Right lobe of liver (tissue), 4 donors: ENCODE measurements around the gene LZTFL1.

Experiments
- POLR2A ChIP-seq: fragments of 450-650 bp; IDR thresholded peaks from one replicate; pipeline ENCODE4 v1.6.1; 2017; ENCODE audit warnings: antibody characterized with exemption, mild to moderate bottlenecking
- TF ChIP-seq, protein P1 (sequence below), 4 donors: fragments of 200-600 bp in 3 of 4; fragments of 450-650 bp in 1 of 4; IDR thresholded peaks; one replicate each; pipeline versions ENCODE4 v1.5.1 to v1.8.0; 2016 to 2022; ENCODE audit warnings: antibody characterized with exemption in 4 of 4, mild to moderate bottlenecking in 2 of 4
- donor health status: DM: no; HTN: no; CAD: no.
- donor health status: DM: no; HTN: no; CAD: no.
- donor health status: DM: no; HTN: yes; CAD: no.

- TF ChIP-seq, protein P1, sequence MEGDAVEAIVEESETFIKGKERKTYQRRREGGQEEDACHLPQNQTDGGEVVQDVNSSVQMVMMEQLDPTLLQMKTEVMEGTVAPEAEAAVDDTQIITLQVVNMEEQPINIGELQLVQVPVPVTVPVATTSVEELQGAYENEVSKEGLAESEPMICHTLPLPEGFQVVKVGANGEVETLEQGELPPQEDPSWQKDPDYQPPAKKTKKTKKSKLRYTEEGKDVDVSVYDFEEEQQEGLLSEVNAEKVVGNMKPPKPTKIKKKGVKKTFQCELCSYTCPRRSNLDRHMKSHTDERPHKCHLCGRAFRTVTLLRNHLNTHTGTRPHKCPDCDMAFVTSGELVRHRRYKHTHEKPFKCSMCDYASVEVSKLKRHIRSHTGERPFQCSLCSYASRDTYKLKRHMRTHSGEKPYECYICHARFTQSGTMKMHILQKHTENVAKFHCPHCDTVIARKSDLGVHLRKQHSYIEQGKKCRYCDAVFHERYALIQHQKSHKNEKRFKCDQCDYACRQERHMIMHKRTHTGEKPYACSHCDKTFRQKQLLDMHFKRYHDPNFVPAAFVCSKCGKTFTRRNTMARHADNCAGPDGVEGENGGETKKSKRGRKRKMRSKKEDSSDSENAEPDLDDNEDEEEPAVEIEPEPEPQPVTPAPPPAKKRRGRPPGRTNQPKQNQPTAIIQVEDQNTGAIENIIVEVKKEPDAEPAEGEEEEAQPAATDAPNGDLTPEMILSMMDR (IDR thresholded peaks at IDR 0.05): no peak
- no peak for TF ChIP-seq POLR2A
Measured at GRCh38 chr3:45807133-45807532, 34.8 kb downstream of the LZTFL1 start.
